ENCODE data around the gene GRID1.
"Not testable (repeated sequence)": the region's sequence is repeated elsewhere in the genome, so short reads cannot be mapped to it uniquely, and the experiment has no call there.

The GRID1 gene

GRCh38 chr10:86113044-86113443 is 253.6 kb downstream of the GRID1 start:
- DNase-seq (ENCODE audit: low read depth) = no peak
- no peak overlapping the region for H3K4me3 ChIP-seq (ENCODE audit: low read depth, low read length)

GRCh38 chr10:86111902-86112545 is 254.6 kb downstream of the GRID1 start:
- DNase-seq (ENCODE audit: low read depth) = no peak
- H3K4me3 ChIP-seq (ENCODE audit: low read depth, low read length) = no peak overlapping the region

- DNase-seq (ENCODE audit: low read depth) = no peak
- H3K4me3 ChIP-seq (ENCODE audit: low read depth, low read length) = no peak overlapping the region
These were observed 256.3 kb downstream of the GRID1 start for GRCh38 chr10:86110156-86110786.

GRCh38 chr10:86109421-86109820 is 257.2 kb downstream of the GRID1 start:
- no peak for DNase-seq (ENCODE audit: low read depth)
- H3K4me3 ChIP-seq (ENCODE audit: low read depth, low read length) = no peak overlapping the region

- no peak for DNase-seq (ENCODE audit: low read depth)
- H3K4me3 ChIP-seq (ENCODE audit: low read depth, low read length) = no peak overlapping the region
These were observed 257.9 kb downstream of the GRID1 start for GRCh38 chr10:86108696-86109095.

GRCh38 chr10:86107611-86108310 is 258.8 kb downstream of the GRID1 start:
- not testable (repeated sequence) for DNase-seq (ENCODE audit: low read depth); H3K4me3 ChIP-seq (ENCODE audit: low read depth, low read length)

GRCh38 chr10:86107131-86107530 is 259.5 kb downstream of the GRID1 start:
- no peak overlapping the region for H3K4me3 ChIP-seq (ENCODE audit: low read depth, low read length)
- DNase-seq (ENCODE audit: low read depth) = no peak

- no peak for DNase-seq (ENCODE audit: low read depth)
- no peak overlapping the region for H3K4me3 ChIP-seq (ENCODE audit: low read depth, low read length)
These were observed 260.0 kb downstream of the GRID1 start for GRCh38 chr10:86106616-86107015.

GRCh38 chr10:86105640-86106039 is 261.0 kb downstream of the GRID1 start:
- H3K4me3 ChIP-seq (ENCODE audit: low read depth, low read length) = no peak overlapping the region
- no peak for DNase-seq (ENCODE audit: low read depth)

GRCh38 chr10:86105181-86105580 is 261.4 kb downstream of the GRID1 start:
- no peak for DNase-seq (ENCODE audit: low read depth)

GRCh38 chr10:86104611-86105145 is 261.9 kb downstream of the GRID1 start:
- no peak for DNase-seq (ENCODE audit: low read depth)
- no peak overlapping the region for H3K4me3 ChIP-seq (ENCODE audit: low read depth, low read length)

More at GRCh38 chr10:86105181-86105580, 261.4 kb downstream of the GRID1 start:
- H3K4me3 ChIP-seq (ENCODE audit: low read depth, low read length) = no peak overlapping the region

- no peak overlapping the region for H3K4me3 ChIP-seq (ENCODE audit: low read depth, low read length)
- no peak for DNase-seq (ENCODE audit: low read depth)
These were observed 262.4 kb downstream of the GRID1 start for GRCh38 chr10:86104156-86104555.

GRCh38 chr10:86103391-86104101 is 263.0 kb downstream of the GRID1 start:
- no peak for DNase-seq (ENCODE audit: low read depth)
- no peak overlapping the region for H3K4me3 ChIP-seq (ENCODE audit: low read depth, low read length)

- DNase-seq (ENCODE audit: low read depth) = no peak
- H3K4me3 ChIP-seq (ENCODE audit: low read depth, low read length) = no peak overlapping the region
These were observed 264.1 kb downstream of the GRID1 start for GRCh38 chr10:86102451-86102850.

GRCh38 chr10:86102031-86102430 is 264.6 kb downstream of the GRID1 start:
- no peak for DNase-seq (ENCODE audit: low read depth)

GRCh38 chr10:86100581-86101061 is 266.0 kb downstream of the GRID1 start:
- DNase-seq (ENCODE audit: low read depth) = no peak
- H3K4me3 ChIP-seq (ENCODE audit: low read depth, low read length) = no peak overlapping the region

More at GRCh38 chr10:86102031-86102430, 264.6 kb downstream of the GRID1 start:
- no peak overlapping the region for H3K4me3 ChIP-seq (ENCODE audit: low read depth, low read length)

- H3K4me3 ChIP-seq (ENCODE audit: low read depth, low read length) = no peak overlapping the region
- DNase-seq (ENCODE audit: low read depth) = no peak
These were observed 266.9 kb downstream of the GRID1 start for GRCh38 chr10:86099542-86100334.

- H3K4me3 ChIP-seq (ENCODE audit: low read depth, low read length) = no peak overlapping the region
- no peak for DNase-seq (ENCODE audit: low read depth)
These were observed 268.3 kb downstream of the GRID1 start for GRCh38 chr10:86098187-86098881.

All from skeletal muscle cell (primary cell).